Fibroblast of the aortic adventitia (primary cell): ENCODE measurements around the gene FOXA2. TPM values are rescaled to one million over a fixed set of nuclear protein-coding genes. Genes with fewer than 3 reads are reported as not detected.
A peak's percentile ranks its signal among the peaks of the same experiment; 100 is the strongest.

Experiments
- DNase-seq: peaks from one replicate; pipeline ENCODE4 v3.0.0-alpha.2; 2010; ENCODE audit warnings: low read depth
- H3K4me3 ChIP-seq: 2 replicates; pipeline ENCODE4 v1.5.1; 2011; ENCODE audit warnings: low read depth, mild to moderate bottlenecking, control low read depth, low read length, moderate library complexity
- CTCF ChIP-seq: IDR thresholded peaks from 2 replicates; pipeline ENCODE4 v1.5.1; 2011; ENCODE audit warnings: mild to moderate bottlenecking, low read length, control low read depth, inconsistent platforms; ENCODE audit not compliant: insufficient read depth
- total RNA-seq: library from RNA; depleted of rRNA; stranded (reverse); fragments of >200 nt; gene quantifications from 2 replicates; pipeline ENCODE4 v1.2.3, GENCODE V29; 2012; ENCODE audit warnings: low replicate concordance

Gene FOXA2
- total RNA-seq, 1 donor, result not detected

DNA sequence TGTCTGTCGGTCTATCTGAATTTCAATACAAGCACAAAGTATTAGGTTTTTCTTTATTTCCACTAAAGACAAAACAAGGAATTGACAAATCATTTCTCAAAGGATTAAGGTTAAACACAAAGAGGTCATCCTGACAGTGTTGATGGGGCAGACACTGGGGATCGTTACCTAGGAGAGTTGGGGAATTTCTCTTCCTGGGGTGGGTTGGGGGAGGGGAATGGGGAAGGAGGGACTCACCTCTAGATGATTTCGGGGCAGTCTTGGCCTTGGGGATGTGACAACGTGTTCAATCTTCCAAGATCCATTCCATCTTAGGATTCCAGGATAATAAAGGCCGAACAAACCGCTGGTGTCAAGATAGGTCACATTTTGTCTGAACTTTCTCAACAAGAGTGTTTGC lies 35.4 kb upstream of the FOXA2 start:
- H3K4me3 ChIP-seq, result no peak overlapping the region
- TF ChIP-seq CTCF, result no peak
- DNase-seq, result no peak

DNA sequence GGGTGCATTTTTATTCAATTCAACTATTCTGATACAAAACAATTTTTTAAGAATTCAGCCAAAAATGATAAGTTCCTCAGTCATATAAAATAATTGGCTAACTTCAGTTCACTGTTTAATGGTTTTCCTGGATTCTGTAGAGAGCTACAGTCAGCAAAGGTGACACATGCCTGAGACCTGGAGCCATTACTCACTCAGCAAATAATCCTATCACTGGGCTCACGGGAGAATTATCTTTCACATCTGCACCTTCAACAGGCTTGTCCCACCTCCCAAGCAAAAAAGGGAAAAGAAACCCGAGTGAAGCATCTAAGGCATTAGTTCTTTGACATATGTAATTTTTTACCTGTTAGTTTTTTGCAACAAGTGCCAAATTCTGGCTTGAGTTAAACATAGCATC lies 34.9 kb upstream of the FOXA2 start:
- H3K4me3 ChIP-seq, result no peak overlapping the region
- no peak for TF ChIP-seq CTCF
- DNase-seq, result no peak

DNA sequence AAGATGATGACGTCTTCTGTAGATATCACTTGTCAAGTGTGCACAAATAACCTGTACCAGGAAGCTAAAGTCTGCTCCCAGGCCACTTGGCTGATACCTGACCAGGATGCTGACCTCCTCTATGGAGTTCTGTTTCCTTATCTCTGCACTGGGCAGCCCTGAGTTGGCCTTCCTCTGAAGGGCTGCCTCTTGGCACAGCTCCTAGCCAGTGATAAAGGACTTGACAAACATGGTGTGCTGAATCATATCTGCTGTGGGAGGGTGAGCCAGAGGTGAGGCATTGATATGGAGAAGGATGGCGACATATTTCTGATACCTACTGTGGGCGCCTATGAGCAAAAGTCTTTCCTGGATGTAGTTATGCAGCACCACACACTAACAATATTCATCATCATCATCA lies 32.8 kb upstream of the FOXA2 start:
- H3K4me3 ChIP-seq, result no peak overlapping the region
- DNase-seq, result peak; percentile 0
- no peak for TF ChIP-seq CTCF

DNA sequence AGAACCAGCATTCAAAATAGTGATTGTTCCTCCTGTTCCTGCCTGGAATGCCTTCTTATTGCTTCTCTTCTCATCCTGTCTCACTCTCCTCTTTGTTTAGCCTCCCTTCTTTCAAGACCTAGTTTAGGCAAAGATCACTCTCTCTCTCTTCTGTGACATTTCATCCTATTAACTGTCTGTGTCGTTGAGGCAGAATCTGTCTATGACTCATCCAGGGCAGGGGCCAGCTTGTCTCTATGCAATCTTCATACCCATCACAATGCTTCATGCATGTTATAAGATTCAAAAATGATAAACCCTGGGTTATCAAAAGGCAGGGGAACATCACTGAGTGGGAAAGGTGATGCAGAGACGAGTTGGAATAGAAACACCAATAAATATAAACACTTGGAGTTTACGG lies 32.2 kb upstream of the FOXA2 start:
- no peak for TF ChIP-seq CTCF
- no peak for DNase-seq
- H3K4me3 ChIP-seq, result no peak overlapping the region

DNA sequence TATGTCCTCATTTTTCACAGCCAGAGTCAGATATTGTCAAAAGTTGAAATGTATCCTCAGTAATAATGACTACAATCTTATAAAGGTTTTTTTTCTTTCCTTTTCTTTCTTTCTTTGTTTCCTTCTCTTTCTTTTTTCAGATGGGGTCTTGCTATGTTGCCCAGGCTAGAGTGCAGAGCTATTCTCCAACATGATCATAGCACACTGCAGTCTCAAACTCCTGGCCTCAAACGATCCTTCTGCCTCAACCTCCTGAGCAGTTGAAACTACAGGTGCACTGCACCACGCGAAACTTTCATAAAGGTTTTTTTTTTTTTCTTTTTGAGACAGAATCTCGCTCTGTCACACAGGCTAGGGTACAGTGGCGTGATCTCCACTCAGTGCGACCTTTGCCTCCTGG lies 31.1 kb upstream of the FOXA2 start:
- TF ChIP-seq CTCF, result no peak
- no peak overlapping the region for H3K4me3 ChIP-seq
- DNase-seq, result no peak

DNA sequence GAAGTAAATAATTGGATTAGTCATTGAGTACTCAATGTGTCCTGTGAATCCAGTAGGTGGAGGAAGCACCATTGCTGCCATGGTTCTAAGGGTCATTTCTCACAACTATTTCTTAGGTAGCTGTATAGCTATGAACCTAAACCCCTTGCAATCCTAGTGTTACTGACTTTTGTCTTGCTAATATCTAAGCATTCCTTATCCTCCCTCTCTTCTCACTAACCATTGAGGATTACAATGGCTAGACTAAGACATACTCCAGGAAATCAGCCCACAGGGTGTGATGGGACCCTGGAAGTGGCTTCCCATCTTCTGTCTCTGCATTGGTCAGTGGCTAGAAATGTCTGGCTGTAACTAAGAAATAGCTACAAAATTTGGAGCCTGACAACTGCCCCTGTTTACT lies 27.3 kb upstream of the FOXA2 start:
- no peak overlapping the region for H3K4me3 ChIP-seq
- DNase-seq, result no peak
- no peak for TF ChIP-seq CTCF

GRCh38 chr20:22607695-22608094 lies 23.3 kb upstream of the FOXA2 start:
- no peak for DNase-seq
- H3K4me3 ChIP-seq, result no peak overlapping the region
- no peak for TF ChIP-seq CTCF
